Activated effector memory CD4-positive, alpha-beta T cell treated with Interleukin-2 at 50 U/mL for 16 hours (primary cell): ENCODE results near the gene FNDC3A.
A peak's percentile ranks its signal among the peaks of the same experiment; 100 is the strongest.
"Not testable (repeated sequence)": the region's sequence is repeated elsewhere in the genome, so short reads cannot be mapped to it uniquely, and the experiment has no call there.

Experiments
- DNase-seq: peaks from one replicate; pipeline ENCODE4 v3.0.0-alpha.2; 2020

Gene FNDC3A

DNA sequence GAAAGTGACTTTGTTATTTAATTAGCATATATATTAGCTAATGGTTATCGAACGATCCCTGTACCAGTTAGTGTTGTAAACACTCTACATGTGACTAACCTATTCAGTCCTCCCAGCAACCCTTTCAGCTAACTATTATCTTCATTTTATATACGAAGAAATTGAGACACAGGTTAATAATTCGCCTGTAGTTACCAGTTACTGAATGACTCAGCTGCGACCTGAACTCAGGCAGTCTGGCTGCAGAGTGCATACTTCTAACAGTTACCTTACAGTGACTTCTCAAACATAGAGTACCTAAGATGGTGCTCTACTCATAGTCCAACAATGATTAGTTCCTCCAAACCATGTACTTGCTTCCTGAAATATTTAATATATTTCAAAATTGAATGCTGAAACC is 117.7 kb downstream of the FNDC3A start:
- DNase-seq = no peak

DNA sequence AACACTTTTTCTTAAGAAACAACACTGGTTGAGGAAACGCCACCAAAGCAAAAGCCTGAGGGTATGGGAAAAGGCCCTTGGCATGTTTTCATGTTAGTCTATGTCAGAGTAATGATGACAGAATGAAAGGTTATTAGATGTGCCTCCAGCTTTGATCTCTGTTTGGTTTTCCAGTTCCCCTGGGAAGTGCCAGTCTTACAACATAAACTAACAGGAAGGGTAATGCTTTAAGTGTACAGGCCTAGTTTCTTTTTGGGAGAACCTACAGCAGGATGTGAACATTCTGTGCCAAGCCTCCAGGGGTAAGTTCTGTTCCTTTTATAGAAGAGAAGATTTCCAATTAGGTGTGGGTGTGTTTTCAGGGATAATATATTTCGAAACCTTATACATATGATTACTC is 121.7 kb downstream of the FNDC3A start:
- DNase-seq = no peak

DNA sequence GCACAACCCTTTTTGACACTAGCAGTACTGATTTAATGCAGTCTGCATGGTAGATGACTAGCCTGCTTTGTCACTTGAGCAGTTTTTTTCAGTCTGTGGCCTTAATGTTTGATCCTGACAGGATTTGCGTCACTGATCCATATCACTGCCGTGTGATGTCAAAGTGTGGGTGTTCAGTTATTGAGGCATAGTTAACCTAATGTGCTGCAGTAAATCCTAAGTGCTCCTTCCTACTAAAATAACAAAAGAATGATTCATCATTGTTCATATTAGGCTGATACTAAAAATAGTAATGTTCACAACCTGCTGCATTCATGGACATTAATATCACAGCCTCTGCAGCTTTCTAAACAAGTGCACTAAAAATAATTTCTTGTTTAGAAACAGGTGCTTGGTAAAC is 122.5 kb downstream of the FNDC3A start:
- no peak for DNase-seq

DNA sequence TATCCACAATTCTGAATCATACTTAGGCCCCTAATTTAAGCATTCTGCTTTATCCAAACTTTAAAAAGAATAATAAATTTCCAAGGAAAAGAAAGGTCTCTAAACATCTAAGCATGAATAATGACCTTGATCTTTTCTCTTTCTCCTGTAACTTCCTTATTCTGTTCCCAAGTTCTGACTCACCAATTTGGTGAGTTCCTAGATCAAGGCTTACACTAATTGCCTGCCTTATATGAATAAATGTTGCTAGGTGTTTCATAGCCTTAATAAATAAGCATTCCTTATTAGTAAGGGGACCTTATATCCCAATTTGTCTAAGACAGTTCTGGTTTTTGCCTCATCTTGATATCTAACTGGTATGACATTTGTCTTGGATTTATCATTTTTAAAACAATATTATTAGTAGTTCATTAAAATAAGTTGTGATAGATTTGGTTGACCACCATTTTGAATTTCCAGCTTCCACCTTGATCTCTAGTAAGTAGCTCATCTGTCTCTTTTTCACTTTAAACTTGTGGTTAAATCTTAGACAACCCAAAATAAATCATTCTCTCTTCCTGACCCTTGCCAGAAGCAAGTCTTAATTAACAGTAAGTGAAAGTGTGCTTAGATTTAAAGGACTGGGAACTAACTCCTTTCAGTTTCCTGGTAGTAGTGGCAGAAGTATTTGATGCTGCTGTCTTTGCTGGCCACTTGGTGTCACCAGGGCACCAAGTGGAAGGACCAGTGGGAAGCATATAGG is 123.2 kb downstream of the FNDC3A start:
- no peak for DNase-seq

DNA sequence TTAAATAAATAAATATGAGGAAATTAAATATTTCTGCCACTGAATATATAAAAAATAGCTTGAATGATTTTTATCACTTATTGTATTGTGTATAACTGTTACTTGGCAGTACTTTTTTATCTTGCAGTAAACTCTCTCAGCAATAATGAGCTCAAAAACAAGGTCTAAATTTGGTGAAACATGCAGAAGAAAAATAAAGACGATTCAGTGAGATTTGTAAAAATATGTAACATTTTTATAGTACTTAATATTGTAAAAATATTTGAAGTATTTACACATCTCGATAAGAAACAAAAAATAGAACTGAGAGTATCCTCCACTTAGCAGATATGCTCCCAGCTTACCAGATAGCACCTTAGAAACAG is 123.8 kb downstream of the FNDC3A start:
- DNase-seq = no peak

DNA sequence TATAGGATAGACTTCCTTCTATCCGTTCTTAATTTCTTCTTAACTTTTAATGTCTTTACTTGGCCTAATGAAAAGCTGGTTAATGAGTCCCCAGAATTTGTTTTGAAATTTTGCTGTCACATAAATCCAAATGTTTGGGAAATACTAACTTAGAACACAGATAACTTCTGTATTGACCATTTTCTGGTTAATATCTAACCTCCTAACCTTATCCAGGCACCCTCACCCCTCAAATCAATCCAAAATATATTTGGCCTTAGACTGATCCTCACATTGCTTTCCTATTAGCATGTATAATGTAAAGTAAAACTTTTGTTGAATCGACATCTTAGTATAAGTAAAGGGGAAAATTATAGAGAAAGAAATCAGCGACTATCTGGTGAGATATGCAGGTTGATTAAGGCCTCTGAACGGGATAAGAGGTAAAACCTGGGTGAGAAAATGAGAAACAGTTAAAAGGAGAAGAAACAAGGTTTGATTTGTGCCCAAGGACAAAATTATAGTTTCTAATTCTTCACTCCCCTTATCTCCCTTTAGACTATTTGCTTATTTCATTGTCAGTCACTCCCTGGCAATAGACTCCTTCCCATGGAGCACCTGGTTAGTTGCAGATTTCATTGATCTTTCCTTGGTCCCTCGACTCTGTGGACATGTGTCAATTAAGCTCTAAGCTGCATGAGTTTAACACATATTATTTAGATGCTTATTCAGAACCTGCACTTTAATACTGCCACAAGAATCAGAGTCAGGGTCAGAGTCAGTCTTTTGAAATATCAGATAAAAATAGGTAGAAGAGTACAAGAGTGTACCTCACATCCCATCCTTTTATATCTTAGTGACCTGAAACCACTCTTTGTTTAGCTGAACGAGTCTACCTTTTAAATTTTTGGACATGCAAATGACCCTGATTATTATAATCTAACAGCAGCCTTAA is 125.2 kb downstream of the FNDC3A start:
- DNase-seq = no peak

DNA sequence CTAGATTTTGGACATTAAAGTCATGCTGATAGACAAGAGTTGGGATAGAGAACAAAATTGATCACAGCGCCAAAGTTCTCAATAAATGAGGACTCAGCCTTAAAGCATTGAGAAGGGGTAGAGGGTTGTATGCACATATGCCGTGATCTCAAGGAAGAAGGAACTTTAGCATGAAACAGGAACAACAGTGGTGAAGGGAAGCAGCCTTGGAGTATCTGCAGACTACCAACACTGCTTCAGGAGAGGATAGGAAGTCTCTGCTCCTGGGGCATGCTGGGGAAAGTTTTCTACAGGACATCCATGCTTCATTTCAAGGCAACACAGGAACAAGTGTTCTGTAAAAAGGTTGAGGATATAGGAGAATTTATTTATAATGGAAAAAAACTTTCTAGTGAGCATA is 132.5 kb downstream of the FNDC3A start:
- DNase-seq = no peak

DNA sequence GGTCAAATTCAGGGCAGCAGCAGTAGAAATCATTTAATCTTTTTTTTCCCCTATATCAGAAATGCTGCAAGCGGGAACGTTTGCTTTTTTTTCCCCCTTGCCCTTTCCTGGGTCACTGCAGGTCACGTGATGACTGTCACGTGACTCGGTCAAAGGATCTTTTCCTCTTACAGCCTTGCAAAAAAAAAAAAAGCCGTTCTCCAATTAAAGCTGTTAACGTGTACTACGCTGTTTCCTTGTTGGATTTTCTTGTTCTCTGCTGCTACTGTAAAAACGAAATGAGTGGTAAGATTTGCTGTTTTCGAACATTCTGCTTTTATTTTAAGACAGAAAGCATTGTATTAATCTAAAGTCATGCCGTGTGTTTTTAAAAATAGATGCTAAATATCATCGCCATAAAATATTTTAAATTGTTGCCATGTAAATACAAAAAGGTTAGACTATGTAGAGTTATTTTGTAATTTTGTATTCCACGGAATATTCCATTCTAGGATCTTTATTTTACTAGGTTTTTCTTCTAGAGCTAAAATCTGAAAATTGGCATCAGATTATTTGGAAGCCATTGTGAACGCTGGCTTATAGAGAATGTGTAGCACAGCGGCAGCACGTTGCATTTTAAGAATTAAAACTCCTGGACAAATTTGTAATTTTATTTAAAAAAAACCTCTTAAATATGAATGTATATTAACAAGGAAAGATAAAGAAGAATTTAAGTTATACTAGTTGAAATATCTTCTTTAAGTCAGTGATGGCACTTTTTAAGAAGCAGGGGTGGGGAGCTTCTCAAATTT is 134.6 kb downstream of the FNDC3A start:
- peak; percentile 48 for DNase-seq

DNA sequence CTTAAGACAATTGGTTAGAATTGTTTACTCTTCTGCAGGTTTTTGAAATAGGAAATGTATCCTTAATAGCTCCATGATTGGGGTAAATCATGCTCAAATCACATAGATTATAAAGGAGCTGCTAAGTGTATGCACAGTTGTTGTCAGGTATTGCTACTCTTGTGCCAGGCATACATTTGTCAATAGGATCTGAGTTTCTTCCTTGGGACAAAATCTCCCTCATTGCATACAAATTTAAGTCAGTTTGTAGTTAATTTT is 135.1 kb downstream of the FNDC3A start:
- DNase-seq = no peak

DNA sequence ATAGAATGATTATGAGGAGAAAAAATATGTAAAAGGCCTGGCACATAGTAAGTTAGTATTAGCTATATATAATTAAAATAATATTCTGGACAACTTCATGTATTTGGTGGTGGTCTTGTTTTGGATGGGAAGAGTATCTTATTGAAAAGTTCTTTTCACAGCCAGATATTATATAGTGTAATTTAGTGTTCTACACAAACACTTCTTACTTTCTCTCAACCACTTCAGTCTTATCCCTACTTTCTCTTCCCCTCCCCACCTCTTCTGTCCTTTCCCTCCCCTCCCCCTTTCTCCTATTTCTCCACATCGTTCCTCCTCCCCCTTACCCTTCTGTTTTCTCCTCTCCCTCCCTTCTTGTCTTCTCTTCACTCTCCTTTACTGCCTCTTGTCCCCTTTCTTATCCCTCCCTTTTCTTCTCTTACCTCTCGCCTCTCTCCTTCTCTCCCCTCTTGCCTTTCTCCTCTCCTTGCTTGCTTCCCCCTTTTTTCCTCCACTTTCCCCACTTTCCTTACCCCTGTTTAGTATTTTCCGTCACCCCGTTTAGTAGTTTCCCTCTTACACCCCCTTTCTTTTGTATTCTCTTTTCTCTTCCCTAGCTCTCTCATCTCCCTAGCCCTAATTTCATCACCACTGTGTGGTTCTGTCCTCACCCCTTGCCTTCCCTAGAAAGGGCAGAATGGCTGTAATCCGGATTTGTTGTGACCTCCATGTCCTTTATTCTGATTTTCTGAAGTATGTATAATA is 137.2 kb downstream of the FNDC3A start:
- no peak for DNase-seq

DNA sequence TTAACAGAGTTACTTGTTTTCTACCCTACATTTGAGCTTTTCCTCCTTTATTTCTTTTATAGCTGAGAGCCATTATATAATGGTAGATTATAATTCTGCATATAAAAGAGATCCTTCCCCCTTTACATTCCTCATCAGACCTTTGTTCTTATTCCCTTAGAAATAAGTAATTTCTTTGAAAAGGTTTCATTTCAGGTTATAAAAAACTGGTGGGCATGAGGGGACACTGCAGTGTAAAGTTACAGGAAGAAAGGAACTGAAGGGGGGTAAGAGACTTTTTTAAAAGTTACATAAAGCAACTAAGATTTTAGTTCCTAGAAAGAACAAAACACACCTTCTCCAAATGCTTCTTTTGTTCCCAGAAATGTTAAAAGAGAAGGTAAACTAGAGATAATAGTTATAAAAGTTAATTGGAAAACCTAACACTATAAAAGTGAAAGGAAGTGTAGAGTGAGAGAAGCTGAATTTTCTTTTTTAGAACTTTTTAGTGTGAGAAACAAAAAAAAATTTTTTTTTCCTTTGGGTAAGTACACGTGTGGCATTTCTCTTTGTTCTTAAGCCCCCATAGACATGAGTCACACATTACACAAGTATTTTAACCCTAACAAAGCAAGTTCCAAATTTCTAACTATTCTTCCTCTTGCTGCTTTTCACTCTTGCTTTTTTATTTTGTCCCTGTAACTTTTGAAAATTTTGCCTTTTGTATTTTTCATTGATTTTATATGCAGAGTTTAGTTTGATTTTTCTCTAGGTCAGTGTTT is 138.0 kb downstream of the FNDC3A start:
- DNase-seq = no peak

DNA sequence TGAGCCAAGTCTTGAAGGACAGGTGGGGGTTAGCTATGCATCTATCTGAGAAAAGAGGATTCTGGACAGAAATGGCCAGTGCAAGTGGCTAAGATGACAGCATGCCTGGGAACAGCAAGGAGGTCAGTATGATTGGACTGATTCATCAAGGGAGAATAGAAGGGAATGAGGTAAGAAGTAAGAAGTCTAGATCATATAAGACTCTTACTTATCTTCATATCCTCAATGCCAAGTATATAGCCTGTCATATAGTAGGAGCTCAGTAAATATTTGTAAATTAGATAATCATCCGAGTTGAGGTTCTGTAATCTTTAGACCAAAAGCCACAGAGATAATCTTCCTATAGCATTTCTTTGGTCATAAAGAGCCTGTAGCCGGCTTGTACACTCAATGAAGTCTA is 141.2 kb downstream of the FNDC3A start:
- DNase-seq = no peak

DNA sequence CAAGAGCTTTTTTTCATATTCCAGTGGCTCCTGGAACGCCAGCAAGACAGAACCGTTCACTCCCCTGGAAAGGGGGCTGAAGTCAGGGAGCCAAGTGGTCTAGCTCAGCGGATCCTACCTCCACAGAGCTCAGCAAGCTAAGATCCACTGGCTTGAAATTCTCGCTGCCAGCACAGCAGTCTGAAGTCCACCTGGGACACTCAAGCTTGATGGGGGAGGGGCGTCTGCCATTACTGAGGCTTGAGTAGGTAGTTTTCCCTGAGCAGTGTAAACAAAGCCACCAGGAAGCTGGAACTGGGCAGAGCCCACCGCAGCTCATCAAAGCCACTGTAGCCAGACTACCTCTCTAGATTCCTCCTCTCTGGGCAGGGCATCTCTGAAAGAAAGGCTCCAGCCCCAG is 142.7 kb downstream of the FNDC3A start:
- DNase-seq = not testable (repeated sequence)

DNA sequence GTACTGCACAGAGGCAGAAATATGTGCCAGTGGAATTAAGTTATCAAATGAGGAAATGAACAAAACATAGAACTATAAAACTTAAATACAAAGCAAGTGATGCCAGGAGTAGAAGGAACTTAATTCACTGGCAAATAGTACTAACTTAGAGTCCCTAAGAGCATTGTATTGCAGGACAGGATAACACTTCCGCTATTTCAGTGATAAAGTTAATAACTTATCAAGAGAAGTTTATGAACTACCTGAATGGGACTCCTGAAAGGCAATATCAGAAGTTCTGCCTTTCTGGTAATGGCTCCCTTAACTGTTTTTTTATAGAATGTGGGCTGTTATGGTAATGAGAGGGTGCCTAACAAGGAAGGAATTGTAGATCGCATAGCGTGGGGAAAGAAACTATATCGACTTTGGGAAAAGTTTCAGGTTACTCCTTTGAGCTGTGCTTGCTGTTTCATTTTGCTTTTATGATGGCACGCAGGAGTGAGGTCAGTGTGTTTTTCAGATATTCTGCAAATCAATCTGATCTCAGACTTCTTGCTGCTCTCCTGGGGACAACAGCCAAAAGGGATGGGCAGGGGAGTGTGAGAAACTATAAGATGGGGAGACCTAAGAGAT is 149.1 kb downstream of the FNDC3A start:
- DNase-seq = no peak

DNA sequence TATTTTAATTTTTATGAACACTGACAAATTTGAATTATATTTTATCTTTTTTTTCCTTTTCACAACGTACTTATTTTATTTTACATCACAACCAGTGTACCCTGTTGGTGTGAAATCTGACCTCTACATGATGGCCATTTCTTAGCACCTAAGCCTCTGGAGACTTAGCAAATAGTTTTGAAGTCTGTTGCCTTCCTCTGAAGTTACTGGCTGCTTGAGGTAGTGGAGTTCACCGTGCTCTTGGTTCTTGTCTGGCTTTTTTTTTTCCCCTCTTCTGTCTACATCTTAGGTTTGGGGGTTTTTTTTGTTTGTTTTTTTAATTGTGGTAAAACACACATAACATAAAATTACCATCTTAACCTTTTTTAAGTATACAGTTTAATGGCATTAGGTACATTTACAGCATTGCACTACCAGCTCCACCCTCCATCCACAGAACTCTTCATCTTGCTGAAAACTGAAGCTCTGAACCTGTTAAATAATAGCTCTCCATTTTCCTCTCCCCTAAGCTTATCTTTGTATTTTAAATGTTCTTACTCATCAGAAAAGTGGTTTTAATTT is 150.3 kb downstream of the FNDC3A start:
- DNase-seq = no peak

DNA sequence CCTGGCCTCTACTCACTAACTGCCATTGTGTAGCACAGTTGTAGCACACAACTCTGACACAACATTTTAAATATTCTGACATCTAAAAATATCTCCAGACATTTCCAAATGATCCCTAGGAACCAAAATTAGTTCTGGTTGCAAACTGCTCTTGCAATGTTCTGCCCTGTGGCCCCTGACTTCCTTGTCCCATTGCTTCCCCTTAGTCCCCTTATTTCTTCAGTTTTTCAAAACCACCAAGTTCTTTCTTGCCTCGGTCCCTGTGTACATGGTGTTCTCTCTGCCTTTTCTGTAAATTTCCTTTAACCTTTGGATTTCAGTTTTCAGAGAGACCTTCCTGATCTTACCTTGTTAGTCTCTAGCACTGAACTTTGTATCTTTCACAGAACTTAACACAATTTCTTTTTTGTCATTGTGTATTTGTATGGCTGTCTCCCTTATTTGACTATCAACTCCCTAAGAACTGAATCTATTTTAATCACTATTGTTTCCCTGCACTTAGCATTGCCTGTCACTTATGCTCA is 156.8 kb downstream of the FNDC3A start:
- no peak for DNase-seq

DNA sequence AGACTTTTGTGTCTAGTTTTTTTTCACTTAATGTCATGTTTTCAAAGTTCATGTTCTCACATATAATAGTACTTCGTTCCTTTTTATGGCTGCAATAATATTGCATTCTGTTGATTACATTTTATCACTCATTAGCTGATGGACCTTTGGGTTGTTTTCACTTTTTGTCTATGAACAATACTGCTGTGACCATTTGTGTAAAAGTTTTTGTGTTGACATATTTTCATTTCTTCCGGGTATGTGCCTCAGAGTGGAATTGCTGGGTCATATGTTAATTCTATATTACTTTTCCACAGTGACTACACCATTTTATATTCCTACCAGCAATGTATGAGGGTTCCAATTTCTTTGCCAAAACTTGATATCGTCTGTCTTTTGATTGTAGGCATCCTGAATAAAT is 158.6 kb downstream of the FNDC3A start:
- no peak for DNase-seq

DNA sequence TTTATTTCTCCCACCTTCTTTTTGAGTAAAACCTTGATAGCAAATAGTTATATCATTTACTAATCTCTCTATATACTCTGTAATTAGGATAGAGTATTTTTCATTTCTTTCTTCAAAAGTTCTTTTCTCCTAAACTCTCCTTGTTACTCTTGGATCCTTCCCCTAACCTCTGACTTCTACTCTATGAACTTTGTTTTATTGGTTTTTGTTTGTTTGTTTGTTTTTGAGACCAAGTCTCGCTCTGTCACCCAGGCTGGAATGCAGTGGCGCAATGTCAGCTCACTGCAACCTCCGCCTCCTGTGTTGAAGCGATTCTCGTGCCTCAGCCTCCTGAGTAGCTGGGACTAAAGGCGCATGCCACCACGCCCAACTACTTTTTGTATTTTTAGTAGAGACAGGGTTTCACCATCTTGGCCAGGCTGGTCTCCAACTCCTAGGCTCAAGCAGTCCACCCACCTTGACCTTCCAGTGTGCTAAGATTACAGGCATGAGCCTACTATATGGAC is 161.5 kb downstream of the FNDC3A start:
- DNase-seq = not testable (repeated sequence)

DNA sequence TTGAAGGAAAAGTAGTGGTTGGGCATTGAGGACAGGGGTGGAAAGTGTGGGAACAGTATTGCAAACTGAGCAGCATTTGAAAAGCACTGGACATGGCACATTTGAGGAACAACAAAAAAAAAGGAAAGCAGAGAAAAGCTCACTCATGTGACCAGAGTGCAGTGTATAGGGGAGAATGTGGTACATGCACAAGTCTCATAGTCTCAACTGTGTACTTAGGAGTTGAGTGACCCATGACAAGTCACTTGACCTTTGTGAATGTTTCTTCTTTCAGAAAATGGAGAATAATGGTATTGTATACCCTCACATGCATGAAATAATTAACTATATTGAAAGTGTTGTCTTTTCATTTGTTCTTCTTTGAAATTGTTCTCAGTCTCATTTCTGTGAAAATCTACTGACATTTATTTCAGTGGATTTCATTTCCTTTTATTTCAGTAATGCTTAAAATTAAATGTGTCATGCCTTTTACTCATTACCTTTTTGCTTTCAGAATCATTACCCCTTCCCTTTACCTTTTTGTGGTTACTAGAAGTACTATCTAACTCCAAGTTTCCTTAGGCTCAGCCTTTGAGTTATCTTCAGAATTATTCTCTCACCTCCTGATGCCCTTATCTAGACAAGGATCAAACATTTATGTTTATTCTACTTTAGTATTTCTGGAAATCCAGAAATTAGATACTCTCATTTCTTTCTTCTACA is 165.3 kb downstream of the FNDC3A start:
- no peak for DNase-seq

DNA sequence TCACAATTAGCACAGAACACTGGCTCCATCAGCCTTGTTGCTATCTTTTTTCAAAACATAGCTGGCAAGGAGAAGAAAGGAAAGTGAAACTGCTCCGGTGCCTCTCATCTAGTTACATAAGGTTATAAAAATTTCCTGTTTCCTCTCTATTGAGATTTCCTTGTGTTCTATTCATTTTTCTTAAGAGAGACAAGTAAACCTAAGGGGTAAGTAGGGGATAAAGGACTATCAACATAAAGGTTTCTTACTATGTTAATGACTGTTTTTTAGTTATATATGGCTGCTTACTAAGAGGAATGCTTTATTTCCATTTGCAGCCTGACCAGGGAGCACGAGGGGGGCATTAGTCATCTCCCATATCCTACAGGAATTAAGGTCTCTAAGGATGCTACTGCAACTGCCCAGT is 171.2 kb downstream of the FNDC3A start:
- no peak for DNase-seq
